Measurements from ENCODE around the gene ESD. TPM values are rescaled to one million over a fixed set of nuclear protein-coding genes. Genes with fewer than 3 reads are reported as not detected.

ESD gene
- total RNA-seq, 1 donor from 2014 or later: 113 TPM

DNA sequence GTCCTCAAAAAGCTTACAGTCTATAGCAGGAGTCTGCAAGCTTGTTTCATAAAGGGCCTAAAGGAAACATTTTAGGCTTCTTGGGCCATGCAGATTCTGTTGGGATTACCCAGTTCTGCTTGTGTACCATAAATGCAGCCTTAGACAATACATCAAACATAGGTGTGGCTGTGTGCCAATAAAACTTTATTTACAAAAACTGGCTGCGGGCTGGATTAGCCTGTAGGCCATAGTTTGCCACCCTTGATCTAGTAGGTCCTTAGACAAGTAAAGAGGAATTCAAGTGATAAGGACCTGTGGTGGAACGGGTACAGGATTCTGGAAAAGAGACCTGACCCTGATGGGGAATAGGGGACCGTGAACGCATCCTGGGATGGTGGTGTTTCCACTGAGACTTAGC, 51.9 kb downstream of the ESD start:
- DNase-seq: no peak

DNA sequence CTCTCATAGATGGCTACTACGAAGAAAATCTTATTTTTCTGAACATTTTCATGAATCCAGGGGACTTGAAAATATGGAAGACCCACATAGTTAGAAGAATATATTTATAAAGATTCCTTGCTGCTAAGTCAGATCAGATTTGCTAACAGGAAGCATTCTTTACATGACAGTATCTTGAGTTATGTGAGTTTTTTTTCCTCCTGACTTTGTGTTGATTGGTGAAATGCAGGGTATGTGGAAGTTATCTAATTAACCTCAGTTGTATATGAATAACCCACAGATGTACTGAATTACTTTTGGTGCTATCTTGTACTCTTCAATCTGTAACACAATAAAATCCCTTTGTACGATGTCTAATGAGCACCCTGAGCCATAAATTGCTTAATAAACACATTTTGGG, 53.8 kb downstream of the ESD start:
- no peak for DNase-seq

GRCh38 chr13:46739447-46740098, 57.4 kb downstream of the ESD start:
- no peak for DNase-seq

DNA sequence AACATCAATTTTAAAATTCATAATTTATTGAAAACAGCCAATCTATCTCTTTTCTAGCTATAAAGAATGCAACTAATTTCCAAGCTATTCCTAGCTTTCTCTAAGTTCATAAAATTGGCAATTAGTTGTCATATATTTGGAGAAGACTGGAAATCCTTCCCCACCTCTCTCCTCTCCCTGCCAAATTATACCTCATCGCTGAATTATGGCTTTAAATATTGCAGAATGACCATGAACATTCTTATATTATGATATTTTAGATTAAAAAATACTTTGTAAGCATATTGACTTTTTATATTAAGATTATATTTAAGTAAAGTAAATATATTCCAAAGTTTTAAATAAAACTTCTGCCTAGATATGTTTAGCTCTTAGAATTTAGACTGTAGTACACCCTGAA, 58.2 kb downstream of the ESD start:
- DNase-seq: no peak

DNA sequence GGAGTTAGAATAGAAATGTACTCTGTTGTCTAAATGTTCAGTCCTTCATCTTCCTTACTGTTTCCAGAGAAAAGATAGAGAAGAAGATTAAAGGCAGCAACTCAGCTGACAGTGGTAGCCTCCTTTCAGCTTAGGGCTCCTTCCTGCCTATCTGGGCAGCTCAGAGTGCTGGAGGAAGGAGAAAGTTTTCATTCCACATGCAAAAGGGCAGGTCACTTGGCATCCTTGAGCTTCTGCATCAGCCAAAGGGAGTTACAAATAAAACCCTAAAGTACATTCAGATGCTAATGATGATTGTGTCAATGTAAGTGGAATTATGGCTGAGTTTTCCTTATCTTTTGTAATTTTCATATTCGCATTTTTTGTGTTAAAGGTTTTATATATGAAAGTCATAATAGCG, 58.9 kb downstream of the ESD start:
- no peak for DNase-seq

DNA sequence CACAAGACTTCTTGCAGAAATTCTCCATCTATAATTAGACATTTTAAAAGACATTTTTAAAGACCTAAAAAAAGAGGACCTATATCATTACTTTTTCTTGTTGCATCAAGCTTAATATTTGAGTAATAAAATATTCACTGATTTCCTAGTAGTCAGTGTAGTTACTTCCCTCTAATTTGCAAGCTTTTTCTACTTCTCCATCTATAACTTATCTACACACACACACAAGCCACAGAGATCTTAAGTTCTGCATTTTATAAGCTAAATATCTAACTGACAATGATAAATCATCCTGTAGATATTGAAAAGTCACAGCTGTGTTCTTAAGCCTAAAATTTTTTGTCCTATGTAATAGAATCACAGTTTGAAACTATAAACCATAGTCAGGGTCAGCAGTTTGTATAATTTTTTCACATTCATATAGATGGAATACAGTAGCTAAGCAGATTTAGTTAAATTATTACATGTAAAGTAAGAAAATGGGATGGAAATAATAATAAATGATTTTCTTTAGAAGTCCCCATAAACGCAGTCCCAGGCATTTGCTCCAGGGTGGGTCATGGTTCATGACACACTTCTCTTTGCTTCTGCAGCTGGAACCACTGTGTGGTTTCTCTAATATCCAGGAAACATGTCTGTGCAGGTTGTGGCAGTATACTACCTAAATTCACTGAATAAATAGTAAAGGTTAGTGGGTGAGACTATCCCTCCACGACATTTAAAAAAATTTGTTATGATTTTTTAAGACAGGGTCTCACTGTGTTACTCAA, 60.2 kb downstream of the ESD start:
- no peak for DNase-seq

- no peak for DNase-seq
Observed at GRCh38 chr13:46735425-46735824, 61.5 kb downstream of the ESD start.

DNA sequence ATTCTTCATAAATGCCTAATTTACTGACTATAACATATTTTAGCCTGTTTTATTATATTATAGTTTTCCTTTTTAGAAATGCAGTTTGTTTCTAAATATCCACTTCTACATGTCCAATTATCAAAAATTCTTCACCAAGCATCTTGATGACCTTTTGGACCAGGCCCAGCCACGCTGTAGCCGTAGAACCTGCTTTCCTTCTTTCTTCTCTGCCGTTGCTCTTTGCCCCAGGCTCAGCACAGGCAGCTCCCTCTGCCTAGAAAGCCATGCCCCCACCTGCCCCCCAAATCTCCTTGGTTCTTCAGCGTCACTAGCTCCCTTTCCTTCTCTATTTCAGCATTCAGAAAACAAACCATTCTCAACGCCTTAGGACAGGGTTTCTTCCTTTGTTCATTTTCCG, 65.4 kb downstream of the ESD start:
- no peak for DNase-seq

GRCh38 chr13:46728777-46729176, 68.2 kb downstream of the ESD start:
- DNase-seq: no peak

GRCh38 chr13:46726347-46726746, 70.6 kb downstream of the ESD start:
- no peak for DNase-seq

Other genes with a start within 250 kb of the ESD start
- 19.5 TPM for gene LRCH1, start 244.0 kb downstream of the ESD start, total RNA-seq
- 0.69 TPM for gene HTR2A, start 99.9 kb upstream of the ESD start, total RNA-seq

Measured in skin of body (tissue), 2 donors.